Prostate gland (tissue), 2 donors: Measurements from ENCODE around the gene OPTC.

Experiments used
- CTCF ChIP-seq, 4 experiments: fragments of 200-600 bp in 2 of 4; fragments of 450-650 bp in 2 of 4; sonication (generic) in 2 of 4; IDR thresholded peaks; 1 replicate in 3 of 4; 2 replicates in 1 of 4; pipeline ENCODE4 v1.5.1; 2016 to 2019; ENCODE audit warnings: antibody characterized with exemption in 4 of 4, mild to moderate bottlenecking in 2 of 4, moderate library complexity in 2 of 4
- POLR2A ChIP-seq: fragments of 450-650 bp; IDR thresholded peaks from one replicate; pipeline ENCODE4 v1.6.1; 2016; ENCODE audit warnings: antibody characterized with exemption, mild to moderate bottlenecking
- POLR2AphosphoS5 ChIP-seq: sonication (generic); formaldehyde crosslinking; IDR thresholded peaks from one replicate; pipeline ENCODE4 v1.6.1; 2017; ENCODE audit warnings: antibody characterized with exemption

- TF ChIP-seq CTCF (IDR thresholded peaks at IDR 0.05) = no peak
- TF ChIP-seq POLR2A = no peak
- TF ChIP-seq POLR2AphosphoS5 = no peak
Observed at GRCh38 chr1:203492082-203492747, 1.7 kb upstream of the OPTC start.
